H1 (cell line): ENCODE data around the gene MSL1. TPM values are rescaled to one million over a fixed set of nuclear protein-coding genes. Genes with fewer than 3 reads are reported as not detected.

Experiments used
- TAF1 ChIP-seq: IDR thresholded peaks from 2 replicates; pipeline ENCODE4 v1.6.1; 2011; ENCODE audit warnings: mild to moderate bottlenecking, low read depth, low read length
- polyA plus RNA-seq, 7 experiments: library from polyadenylated mRNA; depleted of rRNA in 3 of 7; stranded (reverse) in 5 of 7; unstranded in 2 of 7; fragments of >200 nt in 5 of 7; fragments of 200-250 nt in 2 of 7; gene quantifications; 1 replicate in 5 of 7; 2 replicates in 1 of 7; 4 replicates in 1 of 7; pipeline versions ENCODE4 v1.2.1 to v1.2.3, GENCODE V29; 2011 to 2013; ENCODE audit warnings: missing spikeins in 2 of 7, mixed read lengths in 2 of 7
- total RNA-seq: library from RNA; stranded (reverse); fragmentation: NEBNext Ultra II Directional; extraction: Animal tissue kit (Norgen Biotek cat#: 25700); gene quantifications from 2 replicates; pipeline ENCODE4 v1.2.1, GENCODE V29; 2021

MSL1 gene
- total and polyA plus RNA-seq, 2 of the 8 experiments (the other 6 are each of a cell fraction or from before 2014, with no cell fraction given) = 24.1 to 66.5 TPM

DNA sequence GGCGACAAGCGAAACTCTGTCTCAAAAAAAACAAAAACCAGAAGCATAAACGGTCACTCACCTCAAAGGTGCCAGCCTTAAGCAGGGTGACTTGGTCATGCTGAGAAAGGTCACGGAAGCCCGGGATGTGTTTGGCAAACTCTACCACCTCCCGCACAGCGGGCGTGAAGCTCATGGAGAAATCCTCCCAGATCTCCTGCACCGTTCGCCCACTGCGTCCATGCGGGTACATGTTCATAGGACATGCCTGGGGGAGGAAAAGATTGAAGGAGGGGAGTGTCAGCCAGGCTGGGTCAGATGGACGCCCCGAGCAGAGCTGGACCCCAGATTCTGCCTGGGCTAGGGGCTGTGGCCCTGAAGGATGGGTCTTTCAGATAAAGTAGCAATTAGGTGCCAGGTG lies 26.9 kb upstream of the MSL1 start (continued):
- TF ChIP-seq TAF1 = no peak
